GM20431 (cell line): ENCODE results near the gene FAM107B.
"Not testable (repeated sequence)": the region's sequence is repeated elsewhere in the genome, so short reads cannot be mapped to it uniquely, and the experiment has no call there.

Source experiments
- in situ Hi-C: fragments of 300-500 bp; cut with MseI, MboI; formaldehyde crosslinking; loops from one replicate; pipeline ENCODE4 v1.15.0; 2020; ENCODE audit warnings: low sequenced_read_pairs; ENCODE audit not compliant: unreplicated experiment

Gene FAM107B

DNA sequence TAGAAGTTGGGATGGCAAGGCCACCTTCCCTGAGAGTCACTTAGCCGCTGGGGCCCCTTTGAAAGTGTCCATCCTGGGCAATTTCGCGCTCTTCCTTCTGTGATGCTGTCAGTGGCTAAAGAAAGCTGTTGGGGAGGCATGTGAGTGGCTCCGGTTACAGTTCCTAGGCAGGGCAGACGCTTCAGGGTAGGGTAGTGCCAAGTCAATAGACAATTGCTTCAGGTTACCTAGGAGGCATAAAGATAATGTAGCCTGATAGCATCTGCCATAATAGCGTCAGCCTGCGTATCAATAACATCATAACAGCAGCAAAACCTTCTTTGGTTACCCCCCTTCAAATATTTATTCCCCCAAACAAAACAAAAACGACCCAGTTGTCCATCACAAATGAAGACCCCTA lies at the start of gene FAM107B:
Gene FAM107B (minus strand): TSS at position 101 of the 400 bp plus-strand sequence. CDS start 234 bp downstream, outside the sequence.
- in situ Hi-C loops = no loop called here

DNA sequence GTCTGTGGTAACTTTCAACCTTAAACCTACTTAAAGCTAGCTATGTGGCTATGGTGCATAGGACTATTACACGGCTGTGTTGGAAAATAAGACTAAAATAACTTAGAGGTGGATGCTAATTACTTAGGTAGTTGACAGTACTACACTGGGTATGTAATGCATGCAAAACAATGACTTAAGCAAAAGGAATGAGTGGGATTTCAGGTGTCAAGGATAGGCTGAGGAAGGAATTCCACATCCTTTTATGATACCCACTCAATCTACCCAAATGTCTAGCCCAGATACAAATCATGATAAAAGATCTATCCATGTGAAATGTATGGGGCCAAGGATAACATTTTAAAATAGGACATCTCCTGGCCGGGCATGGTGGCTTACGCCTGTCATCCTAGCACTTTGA lies 49.3 kb upstream of the FAM107B start:
- in situ Hi-C loops = loop anchor here (10.0 kb wide), 1 partner anchor 319 kb away; no protein-coding TSS in a partner anchor

GRCh38 chr10:14822879-14823755 lies 48.4 kb upstream of the FAM107B start:
- in situ Hi-C loops = loop anchor here (10.0 kb wide), 1 partner anchor 318 kb away; no protein-coding TSS in a partner anchor

GRCh38 chr10:14821635-14822375 lies 47.1 kb upstream of the FAM107B start:
- in situ Hi-C loops = loop anchor here (10.0 kb wide), 1 partner anchor 317 kb away; no protein-coding TSS in a partner anchor

- in situ Hi-C loops = loop anchor here (10.0 kb wide), 1 partner anchor 316 kb away; no protein-coding TSS in a partner anchor
Observed at GRCh38 chr10:14820775-14821154, 46.1 kb upstream of the FAM107B start.

GRCh38 chr10:14820010-14820774 lies 45.5 kb upstream of the FAM107B start:
- in situ Hi-C loops = loop anchor here (10.0 kb wide), 1 partner anchor 315 kb away; no protein-coding TSS in a partner anchor

DNA sequence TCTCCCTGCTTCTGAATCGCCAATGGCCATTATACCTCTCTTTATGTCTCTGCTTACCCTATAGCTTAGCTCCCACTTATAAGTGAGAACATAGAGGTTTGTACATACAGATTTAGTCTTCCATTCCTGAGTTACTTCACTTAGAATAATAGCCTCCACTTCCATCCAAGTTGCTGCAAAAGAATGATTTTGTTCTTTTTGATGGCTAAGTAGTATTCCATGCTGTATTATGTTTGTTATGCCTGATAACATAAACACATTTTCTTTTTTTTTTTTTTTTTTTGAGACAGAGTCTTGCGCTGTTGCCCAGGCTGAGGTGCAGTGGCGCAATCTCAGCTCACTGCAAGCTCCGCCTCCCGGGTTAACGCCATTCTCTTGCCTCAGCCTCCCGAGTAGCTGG lies 42.0 kb upstream of the FAM107B start:
- in situ Hi-C loops = not testable (repeated sequence)

DNA sequence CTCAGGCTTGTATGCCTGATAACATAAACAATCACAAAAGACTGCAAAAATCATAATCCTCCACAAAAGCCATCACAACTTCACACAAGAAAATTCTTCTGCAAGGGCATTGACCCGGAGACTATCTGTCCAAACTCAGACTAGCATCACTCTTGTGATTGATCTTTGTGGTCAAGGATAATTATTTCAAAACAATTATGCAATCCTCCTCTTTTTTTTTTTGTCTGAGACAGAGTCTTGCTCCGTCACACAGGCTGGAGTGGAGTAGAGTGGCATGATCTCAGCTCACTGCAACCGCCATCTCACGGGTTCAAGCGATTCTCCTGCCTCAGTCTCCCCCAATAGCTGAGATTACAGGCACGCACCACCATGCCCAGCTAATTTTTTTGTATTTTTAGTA lies 41.0 kb upstream of the FAM107B start:
- in situ Hi-C loops = no loop called here

- in situ Hi-C loops = no loop called here
Observed at GRCh38 chr10:14812271-14812670, 37.6 kb upstream of the FAM107B start.

DNA sequence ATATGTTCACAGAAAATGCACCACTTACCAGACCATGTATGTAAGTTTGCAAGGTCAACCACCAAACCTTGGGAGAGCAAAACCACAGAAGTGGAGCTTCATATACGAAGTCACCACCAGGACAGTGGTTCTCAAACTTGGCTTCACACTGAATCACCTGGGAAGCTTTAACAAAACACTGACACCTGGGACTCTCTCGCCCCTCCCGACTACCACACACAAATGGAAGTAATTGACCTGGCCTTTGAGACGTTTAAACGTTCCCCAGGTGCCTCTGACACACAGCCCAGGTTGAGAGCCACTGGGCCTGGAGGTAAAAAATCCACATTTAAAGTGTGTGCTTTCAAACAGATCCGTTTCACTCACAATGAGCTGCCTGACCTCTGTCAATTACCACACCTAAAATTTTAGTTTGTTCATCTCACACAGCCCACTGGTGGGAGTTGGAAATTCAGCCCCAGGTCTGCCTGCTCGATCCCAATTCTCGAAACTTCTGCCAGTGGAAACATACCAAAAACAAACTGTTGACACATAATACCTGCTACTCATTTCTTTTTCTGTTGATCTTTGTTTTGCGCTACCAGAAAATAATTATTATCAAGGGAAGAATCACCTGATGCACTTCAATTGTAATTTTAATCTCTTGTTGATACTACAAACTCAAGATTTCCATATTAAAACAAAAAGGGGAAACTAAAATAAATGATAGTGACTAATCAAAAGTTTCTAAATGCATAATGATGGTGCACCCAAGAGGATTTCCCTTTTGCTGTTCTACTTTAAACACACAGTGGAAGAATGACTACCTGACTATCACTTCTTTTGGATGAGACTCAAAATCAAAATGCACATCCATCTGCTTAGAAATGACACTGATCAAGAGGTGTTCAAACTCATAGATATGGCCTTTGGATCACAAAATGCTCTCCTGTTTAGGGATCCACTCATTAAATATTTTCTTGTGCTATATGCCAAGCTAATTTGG lies 36.6 kb upstream of the FAM107B start:
- in situ Hi-C loops = no loop called here

DNA sequence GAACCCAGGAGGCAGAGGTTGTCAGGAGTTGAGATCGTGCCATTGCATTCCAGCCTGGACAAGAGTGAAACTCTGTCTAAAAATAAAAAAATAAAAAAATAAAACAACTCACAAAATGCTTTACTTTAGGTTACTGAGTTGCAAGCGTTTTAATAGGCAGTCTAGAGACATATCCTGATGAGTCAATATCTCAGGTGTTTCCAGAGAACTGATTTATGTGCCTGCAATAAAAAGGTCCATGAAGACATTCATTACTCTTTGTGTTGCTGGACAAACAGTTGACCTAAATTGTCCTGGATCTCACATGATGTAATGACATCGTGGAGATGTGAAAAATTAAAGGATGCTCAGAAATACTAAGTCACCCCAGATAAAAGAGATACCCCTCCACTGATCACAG lies 31.6 kb upstream of the FAM107B start:
- in situ Hi-C loops = no loop called here

GRCh38 chr10:14803827-14804226 lies 29.1 kb upstream of the FAM107B start:
- in situ Hi-C loops = no loop called here

- in situ Hi-C loops = no loop called here
Observed at GRCh38 chr10:14801723-14802122, 27.0 kb upstream of the FAM107B start.

GRCh38 chr10:14800397-14800796 lies 25.7 kb upstream of the FAM107B start:
- in situ Hi-C loops = no loop called here

DNA sequence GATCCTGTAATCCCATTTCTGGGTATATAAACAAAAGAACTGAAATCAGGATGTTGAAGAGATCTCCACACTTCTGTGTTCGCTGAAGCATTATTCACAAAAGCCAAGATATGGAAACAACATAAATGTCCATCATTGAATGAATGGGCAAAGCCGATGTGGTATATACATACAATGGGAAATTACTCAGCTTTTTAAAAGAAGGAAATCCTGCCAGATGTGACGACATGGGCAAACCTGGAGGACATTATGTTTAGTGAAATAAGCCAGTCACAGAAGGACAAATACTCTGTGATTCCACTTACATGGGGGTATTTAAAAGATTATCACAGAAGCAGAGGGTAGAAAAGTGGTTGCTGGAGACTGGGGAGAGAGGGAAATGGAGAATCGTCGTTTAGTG lies 23.9 kb upstream of the FAM107B start:
- in situ Hi-C loops = no loop called here

DNA sequence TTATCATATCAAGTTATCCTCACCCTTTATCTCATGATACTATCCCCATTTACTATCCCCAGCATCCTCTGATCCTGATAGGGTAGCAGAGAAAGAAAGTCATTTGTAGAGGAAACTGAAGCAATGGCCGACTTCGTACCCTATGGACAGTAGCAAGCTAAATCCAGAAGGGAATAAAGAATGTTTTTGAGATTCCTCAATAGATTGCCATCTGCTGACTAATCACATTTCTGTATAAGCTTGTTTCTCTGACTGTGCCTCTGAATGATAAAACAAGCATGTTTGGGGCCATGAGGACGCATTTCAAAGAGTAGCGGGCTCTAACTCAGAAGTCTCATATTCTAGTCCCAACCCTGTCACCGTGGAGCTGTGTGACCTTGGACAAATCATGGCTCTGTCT lies 13.2 kb upstream of the FAM107B start:
- in situ Hi-C loops = no loop called here

GRCh38 chr10:14784459-14785055 lies 9.9 kb upstream of the FAM107B start:
- in situ Hi-C loops = no loop called here

DNA sequence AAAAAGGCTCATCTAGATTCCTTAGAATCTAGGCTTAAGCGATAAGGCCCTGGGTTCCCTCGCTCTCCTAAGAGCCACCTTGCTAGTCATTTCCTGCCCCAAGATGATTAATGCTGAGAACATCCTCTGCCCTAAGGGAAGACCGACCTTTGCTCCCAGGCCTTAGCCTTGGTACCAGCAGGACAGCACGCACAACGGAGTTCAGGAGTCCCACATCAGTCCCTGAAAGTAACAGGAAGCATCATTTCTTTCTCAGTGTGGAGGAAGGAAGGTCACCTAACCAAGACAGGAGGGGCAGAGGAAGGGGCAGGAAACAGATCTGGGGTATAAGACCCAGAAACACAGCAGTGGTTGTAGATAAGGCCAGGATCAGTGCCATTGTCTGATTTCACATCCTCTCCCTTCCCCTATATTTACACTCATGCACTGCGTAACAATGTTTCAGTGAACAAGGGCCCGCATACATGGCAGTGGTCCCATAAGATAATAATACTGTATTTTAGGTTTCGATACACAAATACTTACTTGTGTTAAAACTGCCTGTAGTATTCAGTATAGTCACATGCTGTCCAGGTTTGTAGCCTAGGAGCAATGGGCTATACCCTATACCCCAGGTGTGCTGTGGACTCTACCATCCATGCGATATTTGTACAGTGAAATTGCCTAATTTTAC lies 8.1 kb upstream of the FAM107B start:
- in situ Hi-C loops = no loop called here
